GM12864 (cell line): ENCODE results near the gene NFKBIB.
"Not testable (repeated sequence)": the region's sequence is repeated elsewhere in the genome, so short reads cannot be mapped to it uniquely, and the experiment has no call there.

ENCODE experiments used
- DNase-seq: peaks from one replicate; pipeline ENCODE4 v3.0.0-alpha.2; 2011; ENCODE audit warnings: low read depth
- H3K4me3 ChIP-seq: 2 replicates; pipeline ENCODE4 v1.5.1; 2011; ENCODE audit warnings: mild to moderate bottlenecking, low read depth, low read length, control low read depth
- TF ChIP-seq, protein P1 (sequence below): IDR thresholded peaks from 2 replicates; pipeline ENCODE4 v1.5.1; 2011; ENCODE audit warnings: low read depth, mild to moderate bottlenecking, moderate library complexity, low read length, control low read depth, inconsistent platforms; ENCODE audit errors: missing control alignments

NFKBIB gene

DNA sequence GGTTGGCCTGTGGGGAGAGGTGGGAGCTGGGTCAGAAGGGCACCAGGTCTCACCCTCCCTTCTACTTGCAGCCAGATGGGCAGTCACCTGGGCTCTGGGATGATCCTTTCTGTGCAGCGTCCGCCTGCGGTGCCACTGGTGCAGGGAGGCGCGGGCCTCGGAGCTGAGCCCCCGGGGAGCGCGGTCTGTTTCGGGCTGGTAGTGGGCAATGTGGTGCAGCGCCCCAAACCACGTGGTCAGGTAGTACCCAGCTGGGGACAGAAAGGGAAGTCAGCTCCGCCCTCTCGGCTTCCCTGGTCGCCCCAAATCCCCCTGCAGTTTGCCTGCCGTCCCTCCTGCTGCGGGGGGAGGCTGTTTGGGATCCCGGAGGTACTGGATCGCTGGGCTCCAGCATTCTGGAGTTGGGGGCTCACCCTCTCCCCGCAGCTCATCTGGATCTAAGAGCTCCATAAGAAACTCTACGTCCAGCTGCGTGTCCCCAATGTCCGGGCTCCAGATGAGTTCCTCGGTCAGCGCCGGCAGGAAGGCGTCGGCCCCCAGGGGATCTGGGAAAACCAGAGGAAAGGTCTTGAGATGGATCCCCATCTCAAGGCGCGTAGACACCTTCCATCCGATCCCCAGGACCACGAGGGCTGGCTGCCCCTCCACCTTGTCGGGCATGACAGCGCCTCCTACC is 30.5 kb upstream of the NFKBIB start:
- DNase-seq, result no peak
- TF ChIP-seq, protein P1, sequence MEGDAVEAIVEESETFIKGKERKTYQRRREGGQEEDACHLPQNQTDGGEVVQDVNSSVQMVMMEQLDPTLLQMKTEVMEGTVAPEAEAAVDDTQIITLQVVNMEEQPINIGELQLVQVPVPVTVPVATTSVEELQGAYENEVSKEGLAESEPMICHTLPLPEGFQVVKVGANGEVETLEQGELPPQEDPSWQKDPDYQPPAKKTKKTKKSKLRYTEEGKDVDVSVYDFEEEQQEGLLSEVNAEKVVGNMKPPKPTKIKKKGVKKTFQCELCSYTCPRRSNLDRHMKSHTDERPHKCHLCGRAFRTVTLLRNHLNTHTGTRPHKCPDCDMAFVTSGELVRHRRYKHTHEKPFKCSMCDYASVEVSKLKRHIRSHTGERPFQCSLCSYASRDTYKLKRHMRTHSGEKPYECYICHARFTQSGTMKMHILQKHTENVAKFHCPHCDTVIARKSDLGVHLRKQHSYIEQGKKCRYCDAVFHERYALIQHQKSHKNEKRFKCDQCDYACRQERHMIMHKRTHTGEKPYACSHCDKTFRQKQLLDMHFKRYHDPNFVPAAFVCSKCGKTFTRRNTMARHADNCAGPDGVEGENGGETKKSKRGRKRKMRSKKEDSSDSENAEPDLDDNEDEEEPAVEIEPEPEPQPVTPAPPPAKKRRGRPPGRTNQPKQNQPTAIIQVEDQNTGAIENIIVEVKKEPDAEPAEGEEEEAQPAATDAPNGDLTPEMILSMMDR, result no peak
- H3K4me3 ChIP-seq, result peak overlapping the region; percentile 43

DNA sequence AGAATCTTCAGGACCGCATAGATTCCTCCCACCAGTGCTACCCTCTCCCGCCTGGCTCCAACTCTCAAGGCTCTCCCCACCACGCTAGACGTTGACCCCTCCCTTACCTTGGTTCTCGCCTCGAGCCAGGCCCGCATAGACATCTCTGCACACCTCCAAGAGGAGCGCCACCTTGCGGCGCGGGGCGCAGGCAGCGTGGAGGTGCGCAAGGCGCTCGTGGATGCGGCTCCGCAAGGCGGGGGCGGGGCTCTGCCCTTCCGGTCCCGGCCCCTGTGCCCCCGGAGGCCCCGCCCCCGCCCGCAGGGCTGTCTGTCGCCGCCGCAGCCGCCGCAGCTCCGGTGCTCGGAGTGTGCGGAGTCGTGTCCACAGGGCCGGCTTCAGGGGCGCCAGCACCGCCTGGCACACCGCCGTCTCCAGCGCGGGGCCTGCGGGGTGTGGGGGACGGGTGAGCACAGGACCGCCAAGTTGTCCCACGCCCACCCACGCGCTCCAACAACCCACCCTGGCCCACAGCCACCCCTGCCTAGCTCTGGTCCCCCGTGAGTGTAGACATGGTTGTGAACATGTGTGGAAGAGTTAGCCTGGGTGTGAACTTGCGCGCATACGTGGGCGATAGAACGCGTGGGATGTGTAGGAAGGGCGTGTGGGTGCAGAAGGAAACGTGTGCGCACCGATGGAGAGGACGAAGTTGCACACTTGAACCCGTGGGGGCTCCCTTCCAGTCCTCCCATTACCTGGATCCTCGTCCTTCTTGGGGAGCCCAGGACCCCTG is 29.7 kb upstream of the NFKBIB start:
- TF ChIP-seq, protein P1, result peak; percentile 92
- H3K4me3 ChIP-seq, result peak overlapping the region; percentile 43
- no peak for DNase-seq

- TF ChIP-seq, protein P1, result no peak
- H3K4me3 ChIP-seq, result no peak overlapping the region
- DNase-seq, result no peak
Measured at GRCh38 chr19:38870612-38871011, 29.2 kb upstream of the NFKBIB start.

DNA sequence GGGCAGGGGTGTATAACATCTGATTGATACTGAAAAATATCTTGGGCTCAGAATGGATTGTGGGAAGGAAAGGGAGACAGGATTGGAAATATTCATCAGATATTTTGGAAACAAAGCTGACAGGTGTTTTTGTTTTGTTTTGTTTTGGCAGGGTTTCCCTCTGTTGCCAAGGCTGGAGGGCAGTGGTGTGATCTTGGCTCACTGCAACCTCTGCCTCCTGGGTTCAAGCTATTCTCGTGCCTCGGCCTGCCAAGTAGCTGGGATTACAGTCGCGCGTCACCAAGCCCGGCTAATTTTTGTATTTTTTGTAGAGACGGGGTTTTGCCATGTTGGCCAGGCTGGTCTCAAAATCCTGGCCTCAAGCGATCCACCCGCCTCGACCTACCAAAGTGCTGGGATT is 26.4 kb upstream of the NFKBIB start:
- H3K4me3 ChIP-seq, DNase-seq: not testable (repeated sequence)

DNA sequence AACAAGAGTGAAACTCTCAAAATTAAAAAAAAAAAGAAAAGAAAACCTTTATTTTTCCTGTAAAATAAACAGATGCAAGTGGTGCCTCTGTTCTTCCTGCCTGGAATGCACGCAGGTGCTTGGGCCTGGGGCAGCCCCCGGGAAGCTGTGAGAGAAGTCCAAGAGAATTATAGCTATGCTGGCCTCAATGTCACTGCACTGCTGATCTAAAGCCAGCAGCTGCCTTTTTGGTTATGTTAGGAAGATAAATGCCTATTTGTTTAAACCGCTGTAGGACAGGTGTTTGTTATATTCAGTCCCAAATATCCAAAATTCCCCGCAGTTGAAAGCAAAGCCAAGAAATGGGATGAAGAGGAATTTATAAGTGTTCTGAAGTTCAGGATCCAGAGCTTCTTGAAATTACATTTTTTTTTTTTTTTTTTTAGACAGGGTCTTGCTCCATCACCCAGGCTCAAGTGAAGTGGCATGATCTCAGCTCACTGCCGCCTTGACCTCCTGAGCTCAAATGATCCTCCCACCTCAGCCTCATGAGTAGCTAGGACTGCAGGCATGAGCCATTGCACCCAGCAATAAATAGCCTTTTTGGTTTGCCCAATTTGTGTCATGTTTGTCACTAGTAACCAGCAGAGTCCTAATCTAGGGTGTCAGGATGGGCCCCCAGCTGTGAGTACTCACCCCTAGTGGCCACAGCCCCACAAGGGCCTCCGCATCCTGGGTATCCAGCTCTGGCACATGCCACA is 23.9 kb upstream of the NFKBIB start:
- no peak overlapping the region for H3K4me3 ChIP-seq
- DNase-seq, result no peak
- TF ChIP-seq, protein P1, result no peak

GRCh38 chr19:38877781-38878574 is 21.8 kb upstream of the NFKBIB start, which contains the start of gene RINL:
Gene RINL, minus strand, starts transcription at chr19:38878275. Its CDS starts 1,533 bp downstream, at chr19:38876742.
- peak within 1 kb of the TSS; percentile 83 for H3K4me3 ChIP-seq
- DNase-seq, result peak; percentile 49
- TF ChIP-seq, protein P1, result no peak
